Colonic mucosa (tissue), 4 donors: Measurements from ENCODE around the gene NACAD. TPM values are rescaled to one million over a fixed set of nuclear protein-coding genes. Genes with fewer than 3 reads are reported as not detected.

Source experiments
- DNase-seq: peaks from one replicate; pipeline ENCODE4 v3.0.0-alpha.2; 2020
- H3K27ac ChIP-seq: fragments of 200-600 bp; one replicate; pipeline ENCODE4 v1.8.0; 2021
- H3K27me3 ChIP-seq: fragments of 200-600 bp; one replicate; pipeline ENCODE4 v1.8.0; 2021
- H3K36me3 ChIP-seq: fragments of 200-600 bp; one replicate; pipeline ENCODE4 v1.8.0; 2021
- H3K4me1 ChIP-seq: fragments of 200-600 bp; one replicate; pipeline ENCODE4 v1.8.0; 2021; ENCODE audit warnings: mild to moderate bottlenecking
- H3K4me3 ChIP-seq: fragments of 200-600 bp; one replicate; pipeline ENCODE4 v1.8.0; 2021
- H3K9ac ChIP-seq, 2 donors: one replicate each; pipeline ENCODE4 v1.7.0; 2013; ENCODE audit warnings: control low read depth in 2 of 2, low read depth in 2 of 2, low read length in 2 of 2
- H3K9me3 ChIP-seq: fragments of 200-600 bp; one replicate; pipeline ENCODE4 v1.8.0; 2021
- intact Hi-C: fragments of 100-400 bp; cut with DNase I; formaldehyde crosslinking; loops from one replicate; pipeline ENCODE4 v1.14.1; 2022
- total RNA-seq, 2 donors: library from RNA; stranded (reverse); fragmentation: NEBNext Ultra II Directional in 1 of 2; extraction: Animal tissue kit (Norgen Biotek cat#: 25700) in 1 of 2; gene quantifications; one replicate each; pipeline ENCODE4 v1.2.1, GENCODE V29; 2021
- TF ChIP-seq, protein P1 (sequence below): fragments of 200-600 bp; IDR thresholded peaks from one replicate; pipeline ENCODE4 v1.8.0; 2022; ENCODE audit warnings: antibody characterized with exemption, mild to moderate bottlenecking
- donor health status: healthy.
- donor health status: DM: no; HTN: no; CAD: no.
- donor health status: DM: no; HTN: no; CAD: no.

NACAD gene
- total RNA-seq, 2 donors from 2014 or later: 1.0 to 3.3 TPM

DNA sequence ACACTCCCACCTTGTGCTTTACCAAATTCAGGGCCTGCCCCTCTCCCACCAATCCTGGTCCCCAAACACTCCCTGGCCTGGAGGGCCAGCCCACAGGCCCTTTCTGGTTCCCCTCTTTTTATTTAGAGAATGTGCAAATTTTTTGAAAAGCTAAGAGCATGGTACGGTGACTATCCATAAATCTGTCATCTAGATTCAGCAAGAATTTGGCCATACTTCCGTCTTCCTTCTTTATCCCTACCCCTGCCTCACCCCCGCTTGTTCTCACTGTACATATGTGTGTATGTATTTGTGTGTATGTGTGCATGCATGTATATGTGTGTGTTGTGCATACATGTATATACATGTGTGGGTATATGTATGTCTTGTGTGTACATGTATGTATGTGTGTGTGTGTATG lies 30.8 kb upstream of the NACAD start:
- intact Hi-C loops: loop anchor here (5.0 to 10.0 kb wide), 2 partner anchors 137 to 515 kb away; partner anchors contain the start of gene OGDH
- Histone ChIP-seq H3K4me1 (no peaks in the 10 kb centered on the region), H3K9ac (no peak overlapping the region)

DNA sequence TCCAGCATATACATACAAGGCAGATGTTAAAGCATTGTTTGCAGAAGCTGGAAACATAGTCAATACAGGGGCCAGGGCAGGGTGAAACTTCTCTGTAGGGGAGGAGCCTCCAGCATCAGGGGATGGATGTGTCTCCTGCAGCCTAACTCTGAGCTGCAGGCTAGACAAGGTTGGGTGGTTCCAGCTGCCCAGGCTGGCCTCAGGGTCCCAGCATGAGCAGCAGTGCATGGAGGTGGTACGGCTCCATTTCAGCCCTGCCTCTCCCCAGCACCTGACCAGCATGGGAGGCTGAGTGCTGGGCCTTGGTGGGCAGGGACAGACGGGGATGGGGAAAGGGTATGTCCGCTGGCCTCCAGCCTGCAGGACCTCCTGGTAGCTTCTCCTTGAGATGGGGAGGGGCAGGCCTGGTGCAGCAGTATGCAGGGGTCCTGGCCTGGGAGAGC lies 30.1 kb upstream of the NACAD start:
- no peaks in the 10 kb centered on the region for H3K9me3 ChIP-seq
- H3K27me3 ChIP-seq: no peaks in the 10 kb centered on the region
- intact Hi-C loops: loop anchor here (5.0 to 10.0 kb wide), 2 partner anchors 137 to 514 kb away; partner anchors contain the start of gene OGDH
- no peaks in the 10 kb centered on the region for H3K4me1 ChIP-seq
- H3K9ac ChIP-seq: no peak overlapping the region
- DNase-seq: no peak
- TF ChIP-seq, protein P1, sequence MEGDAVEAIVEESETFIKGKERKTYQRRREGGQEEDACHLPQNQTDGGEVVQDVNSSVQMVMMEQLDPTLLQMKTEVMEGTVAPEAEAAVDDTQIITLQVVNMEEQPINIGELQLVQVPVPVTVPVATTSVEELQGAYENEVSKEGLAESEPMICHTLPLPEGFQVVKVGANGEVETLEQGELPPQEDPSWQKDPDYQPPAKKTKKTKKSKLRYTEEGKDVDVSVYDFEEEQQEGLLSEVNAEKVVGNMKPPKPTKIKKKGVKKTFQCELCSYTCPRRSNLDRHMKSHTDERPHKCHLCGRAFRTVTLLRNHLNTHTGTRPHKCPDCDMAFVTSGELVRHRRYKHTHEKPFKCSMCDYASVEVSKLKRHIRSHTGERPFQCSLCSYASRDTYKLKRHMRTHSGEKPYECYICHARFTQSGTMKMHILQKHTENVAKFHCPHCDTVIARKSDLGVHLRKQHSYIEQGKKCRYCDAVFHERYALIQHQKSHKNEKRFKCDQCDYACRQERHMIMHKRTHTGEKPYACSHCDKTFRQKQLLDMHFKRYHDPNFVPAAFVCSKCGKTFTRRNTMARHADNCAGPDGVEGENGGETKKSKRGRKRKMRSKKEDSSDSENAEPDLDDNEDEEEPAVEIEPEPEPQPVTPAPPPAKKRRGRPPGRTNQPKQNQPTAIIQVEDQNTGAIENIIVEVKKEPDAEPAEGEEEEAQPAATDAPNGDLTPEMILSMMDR: no peak
- H3K36me3 ChIP-seq: no peaks in the 10 kb centered on the region
- no peak overlapping the region for H3K27ac ChIP-seq
- H3K4me3 ChIP-seq: no peak overlapping the region

More for the DNA sequence above, 30.8 kb upstream of the NACAD start:
- H3K36me3 ChIP-seq: no peaks in the 10 kb centered on the region
- no peak overlapping the region for H3K27ac ChIP-seq
- H3K9me3 ChIP-seq: no peaks in the 10 kb centered on the region
- H3K4me3 ChIP-seq: no peak overlapping the region
- TF ChIP-seq, protein P1: no peak
- no peak for DNase-seq
- no peaks in the 10 kb centered on the region for H3K27me3 ChIP-seq

DNA sequence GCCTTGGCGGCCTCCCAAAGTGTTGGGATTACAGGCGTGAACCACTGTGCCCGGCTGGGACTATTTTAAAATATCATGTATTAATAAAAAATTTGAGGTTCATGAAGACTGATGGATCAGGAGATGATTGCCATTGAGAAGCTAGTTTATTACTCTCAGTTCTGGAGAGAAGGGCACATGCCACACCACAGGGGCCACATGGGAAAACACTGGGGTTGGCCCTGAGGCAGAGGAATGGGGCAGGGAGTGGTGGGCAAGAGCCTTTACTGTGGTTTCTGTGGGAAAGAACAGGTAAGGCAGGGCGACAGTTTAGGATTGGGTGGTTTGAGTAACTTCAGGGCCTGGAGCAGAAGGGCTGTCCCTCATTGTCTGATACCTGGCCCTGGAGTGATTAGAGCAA lies 29.5 kb upstream of the NACAD start:
- TF ChIP-seq, protein P1: no peak
- no peak overlapping the region for H3K4me3 ChIP-seq
- H3K9me3 ChIP-seq: no peaks in the 10 kb centered on the region
- H3K9ac ChIP-seq: no peak overlapping the region
- no peak overlapping the region for H3K27ac ChIP-seq
- no peaks in the 10 kb centered on the region for H3K36me3 ChIP-seq
- no peak for DNase-seq
- H3K4me1 ChIP-seq: no peaks in the 10 kb centered on the region
- intact Hi-C loops: loop anchor here (5.0 to 10.0 kb wide), 2 partner anchors 136 to 513 kb away; partner anchors contain the start of gene OGDH
- no peaks in the 10 kb centered on the region for H3K27me3 ChIP-seq

DNA sequence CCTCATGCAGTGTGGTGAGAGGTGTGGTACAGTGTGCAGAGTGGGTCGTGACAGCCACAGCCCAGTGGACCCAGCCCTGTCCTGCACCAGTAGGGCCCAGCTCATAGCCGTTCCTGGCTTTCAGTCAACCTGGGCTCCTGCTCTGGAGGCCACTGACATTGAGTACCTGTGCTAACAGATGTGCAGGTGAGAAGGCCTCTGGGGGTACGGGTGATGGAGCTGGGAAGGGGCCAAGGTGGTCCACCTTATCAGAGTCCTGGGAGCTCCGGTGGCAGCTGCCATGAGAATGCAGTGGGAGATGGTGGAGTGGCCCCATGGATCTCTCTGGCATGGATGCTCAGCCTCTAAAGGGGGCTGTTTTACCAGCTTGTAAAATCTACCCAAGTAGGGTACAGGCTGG lies 28.8 kb upstream of the NACAD start:
- intact Hi-C loops: loop anchor here (5.0 to 10.0 kb wide), 2 partner anchors 135 to 513 kb away; partner anchors contain the start of gene OGDH

DNA sequence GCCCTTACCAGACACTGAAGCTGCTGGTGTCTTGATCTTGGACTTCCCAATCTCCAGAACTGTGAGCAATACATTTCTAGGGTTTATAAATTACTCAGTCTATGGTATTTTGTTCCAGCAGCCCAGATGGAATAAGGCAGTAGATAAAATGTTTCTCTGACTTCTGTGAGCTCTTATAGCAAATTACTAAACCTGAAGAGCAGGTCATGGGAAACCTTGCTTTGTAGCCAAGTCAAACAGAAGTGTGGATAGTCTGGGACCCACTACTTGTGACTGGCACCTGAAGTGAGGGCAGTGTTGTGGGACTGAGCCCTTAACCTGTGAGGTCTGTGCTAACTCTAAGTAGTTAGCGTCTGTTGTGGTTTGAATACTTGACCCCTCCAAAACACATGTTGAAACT lies 27.3 kb upstream of the NACAD start:
- Histone ChIP-seq H3K9me3 (no peaks in the 10 kb centered on the region), H3K27me3 (no peaks in the 10 kb centered on the region), H3K9ac (no peak overlapping the region), H3K4me1 (no peaks in the 10 kb centered on the region), H3K36me3 (no peaks in the 10 kb centered on the region), H3K4me3 (no peak overlapping the region), H3K27ac (no peak overlapping the region)
- no peak for DNase-seq
- intact Hi-C loops: loop anchor here (5.0 to 10.0 kb wide), 2 partner anchors 134 to 511 kb away; partner anchors contain the start of gene OGDH
- TF ChIP-seq, protein P1: no peak

More for the DNA sequence above, 28.8 kb upstream of the NACAD start:
- Histone ChIP-seq H3K27ac (no peak overlapping the region), H3K36me3 (no peaks in the 10 kb centered on the region), H3K27me3 (no peaks in the 10 kb centered on the region), H3K9me3 (no peaks in the 10 kb centered on the region), H3K4me1 (no peaks in the 10 kb centered on the region), H3K4me3 (no peak overlapping the region), H3K9ac (no peak overlapping the region)
- TF ChIP-seq, protein P1: no peak
- no peak for DNase-seq
